Stimulated activated CD8-positive, alpha-beta memory T cell treated with anti-CD3 and anti-CD28 coated beads, Interleukin-15, amount 100 ng/mL, for 48 hours (primary cell): Measurements from ENCODE around the gene EYA3.

ENCODE experiments used
- DNase-seq, 2 donors: peaks; one replicate each; pipeline ENCODE4 v3.0.0-alpha.2; 2020; ENCODE audit warnings: low read depth in 2 of 2

Gene EYA3

GRCh38 chr1:28088168-28088961, at the start of gene EYA3:
TSS of gene EYA3 (minus strand) at chr1:28088610. CDS start at chr1:28058026, 30,584 bp downstream.
- DNase-seq = peak; percentile 99

GRCh38 chr1:28136922-28137613, 48.7 kb upstream of the EYA3 start:
- DNase-seq = no peak

GRCh38 chr1:28136169-28136921, 47.9 kb upstream of the EYA3 start:
- DNase-seq = no peak

GRCh38 chr1:28135371-28136168, 47.2 kb upstream of the EYA3 start:
- DNase-seq = no peak

GRCh38 chr1:28134651-28135207, 46.3 kb upstream of the EYA3 start:
- DNase-seq = no peak

GRCh38 chr1:28132171-28133167, 44.1 kb upstream of the EYA3 start:
- no peak for DNase-seq

GRCh38 chr1:28130901-28131300, 42.5 kb upstream of the EYA3 start:
- no peak for DNase-seq

- no peak for DNase-seq
These were observed 40.7 kb upstream of the EYA3 start for GRCh38 chr1:28129150-28129549.

- DNase-seq = no peak
These were observed 39.3 kb upstream of the EYA3 start for GRCh38 chr1:28127617-28128257.

GRCh38 chr1:28126783-28127490, 38.5 kb upstream of the EYA3 start:
- DNase-seq = no peak

GRCh38 chr1:28126212-28126611, 37.8 kb upstream of the EYA3 start:
- no peak for DNase-seq

- no peak for DNase-seq
These were observed 35.1 kb upstream of the EYA3 start for GRCh38 chr1:28123461-28123961.

- DNase-seq = no peak
These were observed 33.8 kb upstream of the EYA3 start for GRCh38 chr1:28122183-28122582.

GRCh38 chr1:28119556-28119955, 31.1 kb upstream of the EYA3 start:
- no peak for DNase-seq

- no peak for DNase-seq
These were observed 30.4 kb upstream of the EYA3 start for GRCh38 chr1:28118640-28119307.

- DNase-seq = peak; percentile 34 to 43
These were observed 26.9 kb upstream of the EYA3 start for GRCh38 chr1:28115267-28115666.

GRCh38 chr1:28114844-28115243, 26.4 kb upstream of the EYA3 start:
- no peak for DNase-seq

GRCh38 chr1:28113242-28113572, 24.8 kb upstream of the EYA3 start:
- no peak for DNase-seq
